ENCODE measurements around the gene ZC3H12D.

DNA sequence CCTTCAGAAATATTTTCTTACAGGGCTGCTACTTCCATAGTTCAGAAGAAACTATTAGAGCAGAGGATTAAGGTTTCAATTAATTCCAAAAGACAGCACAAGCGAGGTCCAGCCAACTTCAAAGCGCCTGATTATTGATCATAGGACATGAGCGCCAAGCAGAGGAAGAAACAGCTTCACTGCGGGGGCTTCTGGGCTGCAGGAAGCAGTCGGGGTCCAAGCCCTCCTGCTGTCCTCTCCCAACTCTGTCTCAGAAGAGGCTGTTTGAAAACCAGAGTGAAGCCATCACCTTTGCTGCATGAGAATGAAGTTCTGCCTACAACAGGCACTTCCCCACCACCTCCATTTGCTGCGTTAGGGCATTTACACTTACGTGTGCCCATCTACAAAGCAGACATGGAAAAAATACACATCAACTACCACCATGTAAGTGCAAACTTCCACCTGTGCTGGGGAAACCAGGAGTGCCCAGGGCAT lies 60.8 kb downstream of the ZC3H12D start:
- TF ChIP-seq CTCF (IDR thresholded peaks at IDR 0.05) (no peak), POLR2A (IDR thresholded peaks at IDR 0.05) (no peak)

All from lower leg skin (tissue), 3 donors.